Retinal pigment epithelial cell (primary cell): Measurements from ENCODE around the gene C15orf62.
A peak's percentile ranks its signal among the peaks of the same experiment; 100 is the strongest.

ENCODE experiments used
- DNase-seq: peaks from one replicate; pipeline ENCODE4 v3.0.0-alpha.2; 2010; ENCODE audit warnings: low read depth
- H3K4me3 ChIP-seq: 2 replicates; pipeline ENCODE4 v1.5.1; 2011; ENCODE audit warnings: mild to moderate bottlenecking, low read length, control low read depth, moderate library complexity
- TF ChIP-seq, protein P1 (sequence below): conservative IDR thresholded peaks from 2 replicates; pipeline ENCODE4 v1.5.1; 2011; ENCODE audit warnings: low read depth, low read length, control low read depth, inconsistent platforms

The C15orf62 gene

DNA sequence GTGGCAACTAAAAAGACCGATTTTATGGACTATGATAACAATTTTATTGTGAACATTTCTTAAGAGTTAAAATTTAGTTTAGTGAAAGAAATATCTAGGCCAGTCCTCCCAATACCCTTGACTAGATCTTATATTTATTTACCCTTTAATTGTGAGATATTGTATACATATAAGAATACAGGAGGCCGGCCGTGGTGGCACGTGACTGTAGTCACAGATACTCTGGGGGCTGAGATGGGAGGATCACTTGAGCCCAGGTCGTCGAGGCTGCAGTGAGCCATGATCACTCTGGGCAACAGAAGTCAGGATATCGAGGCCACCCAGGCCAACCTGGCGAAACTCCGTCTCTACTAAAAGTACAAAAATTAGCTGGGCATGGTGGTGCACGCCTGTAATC is 14.0 kb upstream of the C15orf62 start:
- TF ChIP-seq, protein P1, sequence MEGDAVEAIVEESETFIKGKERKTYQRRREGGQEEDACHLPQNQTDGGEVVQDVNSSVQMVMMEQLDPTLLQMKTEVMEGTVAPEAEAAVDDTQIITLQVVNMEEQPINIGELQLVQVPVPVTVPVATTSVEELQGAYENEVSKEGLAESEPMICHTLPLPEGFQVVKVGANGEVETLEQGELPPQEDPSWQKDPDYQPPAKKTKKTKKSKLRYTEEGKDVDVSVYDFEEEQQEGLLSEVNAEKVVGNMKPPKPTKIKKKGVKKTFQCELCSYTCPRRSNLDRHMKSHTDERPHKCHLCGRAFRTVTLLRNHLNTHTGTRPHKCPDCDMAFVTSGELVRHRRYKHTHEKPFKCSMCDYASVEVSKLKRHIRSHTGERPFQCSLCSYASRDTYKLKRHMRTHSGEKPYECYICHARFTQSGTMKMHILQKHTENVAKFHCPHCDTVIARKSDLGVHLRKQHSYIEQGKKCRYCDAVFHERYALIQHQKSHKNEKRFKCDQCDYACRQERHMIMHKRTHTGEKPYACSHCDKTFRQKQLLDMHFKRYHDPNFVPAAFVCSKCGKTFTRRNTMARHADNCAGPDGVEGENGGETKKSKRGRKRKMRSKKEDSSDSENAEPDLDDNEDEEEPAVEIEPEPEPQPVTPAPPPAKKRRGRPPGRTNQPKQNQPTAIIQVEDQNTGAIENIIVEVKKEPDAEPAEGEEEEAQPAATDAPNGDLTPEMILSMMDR = no peak
- peak overlapping the region; percentile 95 for H3K4me3 ChIP-seq
- DNase-seq = no peak

DNA sequence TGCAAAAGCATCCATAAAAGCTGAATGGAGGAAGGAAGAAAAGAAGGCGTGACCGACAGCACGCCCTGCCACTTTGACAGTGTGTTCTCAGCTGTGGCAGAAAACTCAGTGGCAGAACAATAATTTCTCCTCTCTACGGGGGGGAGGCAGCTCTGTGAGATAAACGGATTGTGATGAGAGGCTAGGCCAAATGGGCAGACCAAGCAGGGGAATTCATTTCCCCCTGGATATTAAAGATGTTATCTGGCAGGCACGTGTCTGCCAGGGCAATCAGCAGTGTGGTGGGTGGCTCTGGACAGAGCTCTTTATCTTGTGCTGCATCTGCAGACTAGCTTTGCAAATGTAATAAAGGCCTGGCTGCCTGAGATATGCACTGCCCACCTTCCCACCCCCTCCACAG is 12.8 kb upstream of the C15orf62 start:
- DNase-seq = no peak
- H3K4me3 ChIP-seq = no peak overlapping the region
- TF ChIP-seq, protein P1 = no peak

GRCh38 chr15:40759961-40760360 is 9.8 kb upstream of the C15orf62 start:
- DNase-seq = no peak
- no peak overlapping the region for H3K4me3 ChIP-seq
- TF ChIP-seq, protein P1 = no peak

- TF ChIP-seq, protein P1 = no peak
- no peak for DNase-seq
These were observed 6.6 kb upstream of the C15orf62 start for GRCh38 chr15:40762919-40763800.

DNA sequence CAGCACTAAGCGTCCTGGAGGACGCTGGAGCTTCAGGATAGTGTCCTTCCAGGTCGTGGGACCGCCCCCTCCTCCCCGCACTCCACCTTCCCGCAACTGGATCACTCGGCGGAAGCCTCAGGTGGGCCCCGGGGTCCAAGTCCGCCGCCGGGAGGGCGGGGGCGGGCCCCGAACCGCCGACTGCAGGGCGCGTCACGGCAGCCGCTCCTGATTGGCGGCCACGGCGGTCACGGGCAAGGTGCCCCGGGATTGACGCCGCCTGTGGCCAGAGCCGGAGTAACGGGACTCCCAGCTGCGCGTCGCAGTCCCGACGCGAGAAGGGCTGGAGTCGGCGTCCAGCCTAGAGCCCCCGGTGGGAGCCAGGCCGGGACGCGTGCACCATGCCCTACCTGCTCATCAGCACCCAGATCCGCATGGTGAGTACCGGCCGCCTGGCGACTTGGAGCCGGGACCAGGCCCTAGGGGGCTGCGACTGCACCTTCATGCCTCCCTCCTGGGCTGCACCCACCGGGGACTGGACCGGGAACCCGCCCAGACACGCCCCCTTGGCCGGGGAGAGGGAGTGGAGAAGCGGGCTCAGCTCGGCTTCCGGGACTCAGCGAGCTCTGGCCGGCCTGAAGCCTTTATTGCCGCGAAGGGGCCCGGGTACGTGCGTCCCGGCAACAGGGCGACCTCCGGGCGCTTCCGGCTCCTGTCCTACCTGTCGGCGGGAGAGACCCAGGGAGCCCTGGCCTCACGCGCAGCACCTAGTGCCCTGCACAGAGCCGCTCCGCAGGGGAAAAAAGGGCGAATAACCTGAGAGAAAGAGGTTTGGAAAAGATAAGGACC is 5.8 kb upstream of the C15orf62 start, which contains the start of gene GCHFR:
Gene GCHFR, plus strand, starts transcription at position 268 of the 828 bp plus-strand sequence. Its CDS starts 113 bp downstream, at position 381.
- H3K4me3 ChIP-seq = peak within 1 kb of the TSS; percentile 52
- TF ChIP-seq, protein P1 = peak; percentile 22
- DNase-seq = no peak

More at GRCh38 chr15:40762919-40763800, 6.6 kb upstream of the C15orf62 start:
- H3K4me3 ChIP-seq = peak overlapping the region; percentile 52

DNA sequence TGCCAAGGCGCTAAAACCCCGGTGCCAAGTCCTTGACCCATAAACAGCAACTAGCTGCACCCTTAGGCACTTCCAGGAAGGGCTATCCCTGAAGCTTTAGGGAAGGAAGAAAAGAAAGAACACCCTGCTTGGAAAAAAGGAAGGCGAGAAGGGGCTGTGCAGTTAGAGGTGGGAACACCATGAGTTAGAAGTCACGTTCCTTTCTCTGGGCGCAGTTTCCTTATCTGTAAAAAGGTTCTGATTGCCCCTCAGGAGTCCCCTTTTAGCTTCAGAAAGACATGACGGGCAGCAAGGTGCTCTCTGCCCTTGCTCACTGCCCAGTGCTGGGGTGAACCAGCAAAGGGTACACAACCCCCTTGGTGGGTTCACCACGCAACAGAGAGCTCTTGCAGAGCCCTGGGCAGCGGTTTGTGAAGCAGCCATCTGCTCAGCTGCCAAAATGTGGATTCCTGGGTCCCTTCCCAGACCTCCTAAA is 5.1 kb upstream of the C15orf62 start:
- no peak for DNase-seq
- peak overlapping the region; percentile 52 for H3K4me3 ChIP-seq
- TF ChIP-seq, protein P1 = no peak
